PFSK-1 (cell line): ENCODE results near the gene TGFBR1.

ENCODE experiments used
- FOXP2 ChIP-seq: optimal IDR thresholded peaks from 2 replicates; pipeline ENCODE3; 2011; ENCODE audit warnings: borderline replicate concordance, control low read depth, inconsistent platforms; ENCODE audit not compliant: insufficient read depth; ENCODE audit errors: extremely low read length, extremely low read depth
- POLR2AphosphoS5 ChIP-seq: IDR thresholded peaks from 2 replicates; pipeline ENCODE4 v1.6.1; 2012; ENCODE audit warnings: low read depth, mild to moderate bottlenecking, control low read depth, low read length, moderate library complexity
- REST ChIP-seq, 2 experiments: IDR thresholded peaks; 2 replicates each; pipeline versions ENCODE4 v1.6.1 to v1.8.0; 2011 to 2012; ENCODE audit warnings: low read depth in 2 of 2, low read length in 2 of 2, control low read depth in 1 of 2, inconsistent platforms in 1 of 2, mild to moderate bottlenecking in 1 of 2, moderate library complexity in 1 of 2; ENCODE audit not compliant: insufficient read depth in 1 of 2
- SIN3A ChIP-seq: IDR thresholded peaks from 2 replicates; pipeline ENCODE4 v1.6.1; 2012; ENCODE audit warnings: mild to moderate bottlenecking, low read length, moderate library complexity, borderline replicate concordance; ENCODE audit not compliant: insufficient read depth
- TAF1 ChIP-seq: IDR thresholded peaks from 2 replicates; pipeline ENCODE4 v1.6.1; 2012; ENCODE audit warnings: low read length, control low read depth, borderline replicate concordance; ENCODE audit not compliant: insufficient read depth

GRCh38 chr9:99190597-99191283 lies 85.8 kb downstream of the TGFBR1 start:
- TF ChIP-seq POLR2AphosphoS5 (no peak), SIN3A (no peak), TAF1 (no peak), REST (IDR thresholded peaks at IDR 0.05; ENCODE audit: insufficient read depth in 1 of 2, low read depth in 2 of 2, low read length in 2 of 2) (no peak), FOXP2 (no peak)
